ENCODE results near the gene SYTL3. TPM values are rescaled to one million over a fixed set of nuclear protein-coding genes. Genes with fewer than 3 reads are reported as not detected.
"Not testable (repeated sequence)": the region's sequence is repeated elsewhere in the genome, so short reads cannot be mapped to it uniquely, and the experiment has no call there.

Gene SYTL3
- total RNA-seq, 1 experiment from 2014 or later, result 1.2 TPM

- H3K27me3 ChIP-seq (ENCODE audit: control insufficient read depth, insufficient read depth, low read length); H3K36me3 ChIP-seq (replicated peaks; ENCODE audit: control insufficient read depth, insufficient read depth, low read length); H3K4me3 ChIP-seq (ENCODE audit: insufficient read depth, low read depth, low read length); DNase-seq: not testable (repeated sequence)
Observed at GRCh38 chr6:158618289-158618688, 31.6 kb upstream of the SYTL3 start.

DNA sequence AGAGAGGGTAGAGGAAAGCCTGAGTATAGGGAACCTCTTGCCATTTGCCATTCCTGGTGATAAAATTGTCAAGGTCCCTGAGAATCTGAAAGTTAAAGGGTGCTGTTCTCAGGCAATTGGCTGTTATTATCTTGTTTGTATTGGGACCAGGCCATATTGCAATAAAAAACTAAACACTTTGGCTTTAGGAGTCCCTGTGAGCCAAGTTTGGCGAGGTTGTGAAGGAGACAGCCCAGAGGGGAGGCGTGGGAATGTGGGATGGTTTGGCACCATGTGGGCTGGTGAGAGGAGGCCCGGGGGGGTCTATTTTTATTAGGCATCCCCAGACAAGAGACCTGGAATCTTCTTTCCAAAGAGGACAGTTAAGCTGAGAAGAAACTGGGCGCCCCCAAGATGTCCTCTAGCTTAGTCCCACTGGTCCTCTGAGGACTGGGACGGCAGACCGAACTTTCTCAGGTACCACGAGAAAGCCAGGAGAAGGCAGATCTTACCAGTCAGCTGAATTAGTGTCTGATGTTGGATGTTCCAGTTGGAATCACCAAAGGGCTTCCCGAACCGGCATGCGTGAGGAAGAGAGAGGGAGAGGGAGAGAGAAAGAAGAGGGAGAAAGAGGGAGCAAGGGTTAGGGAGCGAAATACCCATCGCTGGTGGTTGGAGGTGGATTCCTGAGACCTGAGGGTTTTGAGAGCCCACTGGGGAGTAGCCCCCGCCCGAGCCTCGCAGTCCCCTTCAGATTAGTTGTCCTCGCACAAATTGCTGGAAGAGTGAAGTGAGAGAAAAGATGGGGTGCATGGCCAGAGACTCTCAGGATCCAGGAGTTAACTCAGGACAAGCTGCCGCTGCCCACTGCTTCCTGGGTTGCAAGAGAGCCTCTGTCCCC, 29.7 kb upstream of the SYTL3 start:
- peaks cover 9% of the 10 kb centered on the region for H3K36me3 ChIP-seq (replicated peaks; ENCODE audit: control insufficient read depth, insufficient read depth, low read length)
- no peaks in the 10 kb centered on the region for H3K27me3 ChIP-seq (ENCODE audit: control insufficient read depth, insufficient read depth, low read length)
- no peak for DNase-seq
- H3K4me3 ChIP-seq (ENCODE audit: insufficient read depth, low read depth, low read length), result no peak overlapping the region

DNA sequence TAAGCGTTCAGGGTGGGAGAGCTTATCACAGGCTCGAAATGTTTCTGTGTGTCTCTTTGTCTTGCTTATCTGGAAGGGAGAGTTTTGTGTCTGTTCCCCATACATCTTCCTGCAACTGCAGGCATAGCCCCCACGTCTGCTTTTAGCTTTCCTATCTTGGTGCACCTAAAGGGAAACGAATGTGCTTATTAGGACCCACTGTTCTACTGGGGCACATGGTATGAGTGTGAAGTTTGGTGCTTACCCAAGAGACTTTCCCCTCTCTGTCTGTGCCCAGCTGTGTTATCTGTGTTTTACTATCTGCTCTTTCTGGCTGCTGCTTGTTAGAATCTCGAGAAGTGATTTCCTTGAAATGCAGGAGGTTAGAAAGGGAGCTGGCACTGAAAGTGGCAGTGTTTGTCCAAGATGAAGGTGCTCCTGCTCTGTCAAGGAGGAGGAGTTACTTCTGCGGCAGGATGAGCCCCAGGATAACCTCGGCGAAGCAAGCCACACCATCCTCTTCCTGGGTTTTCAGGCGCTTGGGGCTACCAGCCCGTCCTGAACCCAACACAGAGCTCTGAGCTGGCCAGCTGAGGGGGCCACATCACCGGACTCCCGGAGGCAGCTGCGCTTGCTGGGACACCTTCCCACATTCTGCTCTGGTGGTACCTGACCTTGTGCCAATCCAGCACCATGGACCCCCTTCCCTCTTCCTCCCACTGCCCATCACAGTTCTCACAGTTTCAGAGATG, 28.7 kb upstream of the SYTL3 start:
- DNase-seq, result no peak
- Histone ChIP-seq H3K36me3 (replicated peaks; ENCODE audit: control insufficient read depth, insufficient read depth, low read length) (peaks cover 11% of the 10 kb centered on the region), H3K4me3 (ENCODE audit: insufficient read depth, low read depth, low read length) (no peak overlapping the region), H3K27me3 (ENCODE audit: control insufficient read depth, insufficient read depth, low read length) (no peaks in the 10 kb centered on the region)

GRCh38 chr6:158621694-158622544, 27.9 kb upstream of the SYTL3 start:
- no peaks in the 10 kb centered on the region for H3K27me3 ChIP-seq (ENCODE audit: control insufficient read depth, insufficient read depth, low read length)
- DNase-seq, result no peak
- peaks cover 17% of the 10 kb centered on the region for H3K36me3 ChIP-seq (replicated peaks; ENCODE audit: control insufficient read depth, insufficient read depth, low read length)
- H3K4me3 ChIP-seq (ENCODE audit: insufficient read depth, low read depth, low read length), result no peak overlapping the region

DNA sequence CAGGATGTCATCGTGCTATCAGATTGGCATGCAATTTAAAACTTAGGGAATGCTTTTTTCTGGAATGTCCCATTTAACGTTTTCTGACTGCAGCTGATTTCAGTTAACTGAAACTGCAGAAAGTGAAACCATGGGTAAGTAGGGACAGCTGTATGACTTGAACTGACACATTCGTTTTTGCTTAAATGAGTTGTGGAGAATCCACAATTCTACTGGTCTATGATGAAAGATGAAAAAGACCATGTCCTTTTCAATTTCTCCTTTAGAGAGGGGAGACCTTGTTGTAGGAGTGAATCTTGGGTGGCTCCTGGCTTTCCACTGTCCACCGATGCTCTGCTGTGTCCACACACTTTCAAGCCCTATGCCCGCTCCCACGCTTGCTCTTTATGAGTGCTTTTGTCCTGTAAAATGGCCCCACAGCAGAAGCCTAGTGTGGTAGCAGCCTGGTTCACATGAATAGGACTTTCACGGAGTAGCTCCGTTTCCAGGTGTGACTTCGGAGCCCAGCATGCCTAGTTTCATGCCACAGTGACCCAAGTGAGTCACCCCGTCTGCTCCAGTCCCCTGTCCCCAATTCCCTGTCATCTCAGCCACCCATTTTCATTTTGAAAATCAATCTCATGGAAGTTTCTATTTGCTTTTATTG, 27.2 kb upstream of the SYTL3 start:
- DNase-seq, result no peak
- H3K36me3 ChIP-seq (replicated peaks; ENCODE audit: control insufficient read depth, insufficient read depth, low read length), result peaks cover 21% of the 10 kb centered on the region
- H3K27me3 ChIP-seq (ENCODE audit: control insufficient read depth, insufficient read depth, low read length), result no peaks in the 10 kb centered on the region
- H3K4me3 ChIP-seq (ENCODE audit: insufficient read depth, low read depth, low read length), result no peak overlapping the region

GRCh38 chr6:158624684-158625682, 24.9 kb upstream of the SYTL3 start:
- peak; percentile 19 for DNase-seq
- Histone ChIP-seq H3K36me3 (replicated peaks; ENCODE audit: control insufficient read depth, insufficient read depth, low read length) (peaks cover 21% of the 10 kb centered on the region), H3K27me3 (ENCODE audit: control insufficient read depth, insufficient read depth, low read length) (no peaks in the 10 kb centered on the region), H3K4me3 (ENCODE audit: insufficient read depth, low read depth, low read length) (no peak overlapping the region)

DNA sequence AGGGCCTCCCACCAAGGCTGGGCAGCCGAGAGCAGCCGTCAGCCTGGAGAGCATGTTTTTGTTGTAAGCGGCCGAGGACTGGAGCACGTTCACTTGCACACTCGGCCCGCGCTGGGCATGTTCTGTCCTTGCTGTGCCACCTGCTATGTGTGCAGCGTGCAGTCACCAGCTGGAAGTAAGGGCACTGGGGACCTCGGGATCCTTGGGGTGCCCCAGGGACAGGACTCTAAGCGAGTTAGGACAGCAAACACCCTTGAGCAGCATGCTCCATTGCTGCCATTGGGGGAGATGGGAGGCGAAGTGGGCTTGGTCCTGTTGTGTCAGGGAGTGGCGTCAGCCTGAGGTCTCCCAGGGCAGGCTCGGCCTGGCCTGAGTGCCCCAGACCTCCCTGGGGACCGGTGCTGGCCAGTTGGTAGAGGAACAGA, 24.0 kb upstream of the SYTL3 start:
- Histone ChIP-seq H3K36me3 (replicated peaks; ENCODE audit: control insufficient read depth, insufficient read depth, low read length) (peaks cover 21% of the 10 kb centered on the region), H3K27me3 (ENCODE audit: control insufficient read depth, insufficient read depth, low read length) (no peaks in the 10 kb centered on the region), H3K4me3 (ENCODE audit: insufficient read depth, low read depth, low read length) (no peak overlapping the region)
- peak; percentile 43 for DNase-seq

DNA sequence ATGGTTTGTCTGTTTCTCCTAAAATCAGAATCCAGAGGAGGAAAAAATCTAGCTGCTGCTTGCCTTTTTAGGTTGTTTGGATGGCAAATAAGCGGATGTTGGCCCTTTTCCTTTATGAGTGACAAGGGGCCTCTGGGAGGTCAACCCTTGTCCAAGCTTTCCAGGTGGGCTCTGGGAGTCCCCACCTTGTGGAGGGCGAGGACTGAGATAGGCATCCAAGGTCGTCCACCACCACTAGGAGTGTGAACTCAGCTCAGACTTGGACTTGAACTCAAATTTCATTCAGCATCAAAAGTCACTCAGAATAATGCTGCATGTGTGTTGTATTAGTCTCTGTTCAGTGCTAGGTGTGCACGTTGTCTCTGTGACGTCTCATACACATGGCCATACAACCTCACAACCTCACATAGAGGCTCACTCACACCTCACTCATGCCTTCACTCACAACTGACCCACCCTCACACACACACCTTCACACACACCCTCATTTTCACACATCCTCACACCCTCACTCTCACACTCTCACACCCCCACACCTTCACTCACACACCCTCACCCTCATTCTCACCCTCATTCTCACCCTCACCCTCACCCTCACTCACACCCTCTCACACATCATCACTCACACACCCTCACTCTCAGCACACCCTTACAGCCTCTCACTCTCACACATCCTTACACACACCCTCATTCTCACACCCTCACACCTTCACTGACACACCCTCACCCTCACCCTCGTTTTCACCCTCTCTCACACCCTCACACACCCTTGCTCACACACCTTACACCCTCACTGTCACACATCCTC, 23.3 kb upstream of the SYTL3 start:
- no peaks in the 10 kb centered on the region for H3K27me3 ChIP-seq (ENCODE audit: control insufficient read depth, insufficient read depth, low read length)
- H3K4me3 ChIP-seq (ENCODE audit: insufficient read depth, low read depth, low read length), result no peak overlapping the region
- DNase-seq, result peak; percentile 23
- H3K36me3 ChIP-seq (replicated peaks; ENCODE audit: control insufficient read depth, insufficient read depth, low read length), result peaks cover 17% of the 10 kb centered on the region

GRCh38 chr6:158627168-158627939, 22.5 kb upstream of the SYTL3 start:
- DNase-seq, result peak; percentile 44
- Histone ChIP-seq H3K4me3 (ENCODE audit: insufficient read depth, low read depth, low read length) (no peak overlapping the region), H3K27me3 (ENCODE audit: control insufficient read depth, insufficient read depth, low read length) (no peaks in the 10 kb centered on the region), H3K36me3 (replicated peaks; ENCODE audit: control insufficient read depth, insufficient read depth, low read length) (peaks cover 16% of the 10 kb centered on the region)

GRCh38 chr6:158627940-158628211, 22.0 kb upstream of the SYTL3 start:
- DNase-seq, result no peak
- H3K36me3 ChIP-seq (replicated peaks; ENCODE audit: control insufficient read depth, insufficient read depth, low read length), result peaks cover 14% of the 10 kb centered on the region
- H3K4me3 ChIP-seq (ENCODE audit: insufficient read depth, low read depth, low read length), result no peak overlapping the region
- H3K27me3 ChIP-seq (ENCODE audit: control insufficient read depth, insufficient read depth, low read length), result no peaks in the 10 kb centered on the region

DNA sequence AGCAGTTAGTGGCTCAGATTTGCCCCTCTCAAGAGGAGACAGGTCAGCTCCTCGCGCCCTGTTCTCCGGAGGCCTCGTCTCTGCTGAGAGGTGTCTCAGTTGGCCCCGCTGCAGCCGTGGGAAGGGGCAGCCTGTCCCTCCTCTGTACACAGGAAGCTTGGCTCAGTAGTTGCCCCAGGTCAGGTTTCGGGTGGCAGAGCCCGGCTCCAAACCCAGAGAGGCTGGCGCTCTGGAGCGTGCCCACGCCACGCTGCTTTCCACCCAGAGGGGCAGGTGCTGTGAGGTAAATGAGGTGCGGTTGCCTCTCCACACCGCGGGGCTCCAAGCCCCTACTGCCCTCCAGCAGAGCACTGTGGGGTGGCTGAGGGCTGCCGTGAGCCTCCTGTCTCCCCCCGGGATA, 21.3 kb upstream of the SYTL3 start:
- Histone ChIP-seq H3K36me3 (replicated peaks; ENCODE audit: control insufficient read depth, insufficient read depth, low read length) (peaks cover 14% of the 10 kb centered on the region), H3K27me3 (ENCODE audit: control insufficient read depth, insufficient read depth, low read length) (no peaks in the 10 kb centered on the region)

More for the DNA sequence above, 21.3 kb upstream of the SYTL3 start:
- no peak overlapping the region for H3K4me3 ChIP-seq (ENCODE audit: insufficient read depth, low read depth, low read length)
- peak; percentile 36 for DNase-seq

All from H7 (cell line).